IPS-NIHi11 (cell line): ENCODE results near the gene SLC29A2.

Experiments
- DNase-seq: peaks from one replicate; pipeline ENCODE4 v3.0.0; 2012; ENCODE audit warnings: mixed read lengths, low spot score

SLC29A2 gene

DNA sequence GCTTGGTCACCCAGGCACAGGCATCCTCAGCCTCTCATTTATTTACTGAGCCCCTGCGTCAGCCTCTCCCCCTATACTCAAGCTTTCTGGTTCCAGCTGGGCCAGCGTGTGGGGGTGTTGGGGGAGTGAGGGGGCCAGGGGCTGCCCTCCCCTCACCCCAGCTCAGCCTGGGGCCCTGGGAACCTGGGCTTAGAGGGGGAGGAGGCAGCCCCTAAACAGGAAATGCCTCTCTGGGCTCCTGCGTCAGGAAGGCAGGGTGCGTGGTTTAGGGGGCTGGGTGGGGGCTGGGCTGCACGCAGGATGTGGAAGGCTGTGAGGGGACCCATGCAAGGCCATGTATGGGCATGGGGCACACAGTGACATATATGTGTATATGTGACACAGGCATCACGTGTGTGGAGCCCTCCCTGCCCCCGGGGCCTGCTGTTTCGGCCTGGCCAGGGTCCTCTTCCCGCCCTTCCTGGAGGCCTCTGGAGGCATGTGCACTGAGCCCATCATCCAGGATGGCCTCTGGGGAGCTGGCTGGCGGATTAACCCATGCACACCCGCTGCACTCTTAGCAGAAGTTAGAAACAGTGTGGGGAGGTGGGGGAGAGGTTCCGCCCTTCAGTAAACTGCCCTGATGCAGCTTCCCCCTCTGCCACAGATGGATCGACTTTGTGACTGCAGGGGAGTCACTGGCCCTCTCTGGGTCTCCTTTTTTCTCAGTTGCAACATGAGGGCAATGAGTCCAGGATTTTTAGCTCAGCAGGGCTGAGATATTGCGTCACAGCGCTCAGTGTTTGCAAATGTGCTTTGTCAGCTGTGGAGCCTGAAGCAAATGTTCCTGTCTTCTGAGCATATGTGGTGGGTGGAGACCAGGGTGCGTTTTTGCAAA, 53.6 kb downstream of the SLC29A2 start:
- no peak for DNase-seq

DNA sequence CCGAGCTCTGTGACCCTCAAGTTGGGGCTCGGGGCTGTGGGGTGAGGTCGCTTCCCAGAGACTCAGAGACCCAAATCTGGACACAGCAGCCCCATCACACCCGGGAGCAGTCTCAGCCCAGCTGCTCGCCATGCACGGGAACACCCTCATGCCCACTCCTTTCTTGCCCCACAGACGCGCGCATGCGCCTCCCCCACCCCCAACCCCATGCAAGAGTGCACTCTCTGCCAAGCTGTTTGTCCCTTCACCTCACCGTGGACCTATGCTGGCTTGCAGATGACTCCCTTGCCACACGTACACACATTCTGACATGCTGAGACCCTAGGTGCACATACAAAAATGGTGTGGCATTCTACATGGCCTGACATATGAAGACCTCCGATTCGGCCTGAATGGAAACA, 54.2 kb downstream of the SLC29A2 start:
- DNase-seq, result no peak

DNA sequence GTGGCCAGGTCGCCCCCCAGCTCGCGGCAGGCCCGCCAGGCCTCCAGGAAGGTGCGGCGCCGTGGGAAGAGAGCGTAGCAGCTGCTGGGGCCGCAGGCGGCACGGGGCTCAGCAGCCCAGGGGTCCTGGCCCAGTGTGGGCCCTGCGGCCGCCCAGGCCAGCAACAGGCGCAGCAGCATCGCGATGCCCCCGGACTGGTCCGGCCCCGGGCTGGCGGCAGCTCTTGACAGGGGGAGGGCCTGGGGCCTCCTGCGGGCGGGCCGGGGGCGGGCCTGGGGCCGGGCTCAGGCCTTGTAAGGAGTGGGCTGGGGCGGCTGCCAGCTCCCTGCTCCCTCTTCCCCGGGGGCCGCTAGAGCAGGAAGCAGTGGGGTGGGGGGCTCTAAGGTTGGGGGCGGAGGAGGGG, 54.7 kb downstream of the SLC29A2 start, which contains the start of gene CD248:
Gene CD248, minus strand, starts transcription at position 196 of the 403 bp plus-strand sequence. Its CDS starts 17 bp downstream, at position 179.
- DNase-seq, result peak; percentile 70

DNA sequence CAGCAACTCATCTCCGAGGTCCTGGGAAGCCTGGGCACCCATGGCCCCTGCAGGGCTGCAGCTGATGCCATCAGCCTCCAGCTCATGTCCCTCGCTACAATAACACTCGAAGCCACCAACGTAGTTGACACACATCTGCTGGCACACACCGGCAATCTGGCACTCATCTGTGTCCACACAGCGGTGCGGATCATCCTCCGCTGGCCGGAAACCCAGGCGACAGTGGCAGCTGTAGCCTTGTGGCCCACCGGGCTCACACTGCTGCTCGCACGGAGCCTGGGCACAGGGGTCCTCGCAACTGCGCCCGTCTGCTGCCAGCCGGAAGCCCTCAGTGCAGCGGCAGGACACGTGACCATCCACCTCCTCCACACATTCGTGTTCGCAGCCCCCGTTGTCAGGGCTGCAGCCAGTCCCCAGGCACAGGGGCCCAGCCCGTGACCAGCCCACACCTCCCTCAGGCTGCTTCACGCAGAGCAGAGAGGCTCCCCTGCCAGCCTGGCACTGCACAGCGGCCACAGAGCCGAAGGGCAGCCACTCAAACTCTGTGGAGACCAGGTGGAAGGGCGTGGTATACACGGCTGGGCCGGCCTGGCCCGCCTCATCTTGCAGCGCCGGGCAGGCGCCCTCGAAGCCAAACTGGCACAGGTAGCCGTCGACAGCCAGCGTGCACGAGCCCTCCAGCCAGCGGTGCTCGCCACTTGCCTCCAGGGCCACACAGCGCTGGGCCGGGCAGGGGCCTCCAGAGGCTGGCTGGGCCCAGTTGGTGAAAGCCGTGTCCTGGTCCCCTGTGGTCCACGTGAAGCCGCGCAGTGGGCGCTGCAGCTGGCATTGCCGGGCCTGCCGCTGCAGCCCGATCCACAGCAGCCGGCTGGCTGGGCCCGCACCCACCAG, 55.4 kb downstream of the SLC29A2 start:
- DNase-seq, result no peak

DNA sequence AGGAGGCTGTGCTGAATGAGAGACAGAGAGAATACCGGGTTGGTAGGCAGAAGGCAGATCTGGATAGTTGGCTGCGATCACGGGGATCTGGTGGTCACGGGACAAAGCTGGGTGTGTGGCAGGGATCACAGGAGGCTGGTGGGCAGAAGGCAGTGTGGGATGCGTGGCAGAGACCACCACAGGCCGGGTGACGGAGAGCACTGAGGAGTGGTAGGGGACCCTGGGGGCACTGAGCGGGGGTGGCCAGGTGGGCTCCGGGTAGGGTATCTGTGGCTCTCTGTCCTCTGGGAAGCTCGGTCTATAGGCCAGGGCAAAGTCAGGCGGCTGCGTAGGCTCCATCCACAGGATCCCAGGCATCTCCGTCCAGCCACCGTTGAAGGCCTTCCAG, 56.1 kb downstream of the SLC29A2 start:
- no peak for DNase-seq

DNA sequence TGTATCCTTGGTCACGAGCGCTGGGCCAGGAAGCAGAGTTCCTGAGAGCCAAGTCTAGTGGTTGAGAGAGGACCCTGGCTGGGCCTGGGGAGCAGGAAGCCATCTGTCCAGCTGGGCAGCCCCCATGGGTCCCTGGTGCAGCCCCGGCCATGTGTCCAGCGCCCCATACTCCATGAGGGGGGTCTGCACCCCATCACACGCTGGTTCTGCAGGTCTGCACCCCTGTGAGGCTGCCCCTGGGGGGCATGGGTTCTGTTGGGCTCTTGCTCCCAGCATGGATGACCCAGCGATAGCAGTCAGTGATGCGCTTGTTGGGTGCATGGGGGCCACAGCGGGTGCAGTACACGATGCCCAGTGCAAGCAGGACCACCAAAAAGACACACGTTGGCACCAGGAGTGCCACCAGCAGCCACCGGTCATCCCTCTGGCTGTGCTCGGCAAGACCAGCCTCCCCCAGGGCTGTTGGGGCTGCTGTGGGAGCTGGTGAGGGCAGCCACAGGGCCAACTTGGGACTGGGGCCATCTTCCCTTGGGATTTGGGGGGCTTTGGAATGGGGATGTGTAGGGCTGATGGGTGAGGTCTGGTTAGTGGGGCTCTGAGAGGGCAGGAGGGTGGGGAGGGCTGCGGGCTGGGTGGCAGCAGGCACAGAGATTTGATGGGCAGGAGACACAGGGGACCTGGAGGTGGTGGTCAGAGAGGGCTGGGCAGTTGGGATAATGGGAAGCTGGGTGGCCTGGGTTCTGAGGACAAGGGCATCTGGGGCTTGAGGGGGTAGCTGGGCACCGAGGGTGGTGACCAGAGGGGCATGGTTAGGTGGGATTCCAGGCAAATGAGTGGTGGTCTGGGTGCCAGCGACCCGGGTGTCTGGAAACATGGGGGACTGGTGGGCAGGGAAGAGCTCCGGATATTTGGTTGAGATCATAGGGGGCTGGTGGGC, 56.7 kb downstream of the SLC29A2 start:
- DNase-seq, result no peak

DNA sequence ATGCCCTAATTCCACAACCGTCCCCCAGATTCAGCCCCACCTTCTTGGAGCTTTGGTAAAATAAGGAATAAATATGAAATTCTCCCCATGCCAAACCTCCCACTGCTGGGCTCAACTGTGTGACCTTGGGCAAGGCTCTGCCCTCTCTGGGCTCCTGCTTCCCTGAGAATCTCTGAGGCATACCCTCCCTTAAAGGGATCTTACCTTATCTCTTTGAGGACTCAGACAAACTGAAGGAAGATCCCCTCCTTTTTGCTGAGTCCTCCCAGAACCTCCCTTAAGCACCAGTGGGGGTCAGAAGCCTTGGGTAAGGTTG, 57.4 kb downstream of the SLC29A2 start:
- DNase-seq, result no peak

DNA sequence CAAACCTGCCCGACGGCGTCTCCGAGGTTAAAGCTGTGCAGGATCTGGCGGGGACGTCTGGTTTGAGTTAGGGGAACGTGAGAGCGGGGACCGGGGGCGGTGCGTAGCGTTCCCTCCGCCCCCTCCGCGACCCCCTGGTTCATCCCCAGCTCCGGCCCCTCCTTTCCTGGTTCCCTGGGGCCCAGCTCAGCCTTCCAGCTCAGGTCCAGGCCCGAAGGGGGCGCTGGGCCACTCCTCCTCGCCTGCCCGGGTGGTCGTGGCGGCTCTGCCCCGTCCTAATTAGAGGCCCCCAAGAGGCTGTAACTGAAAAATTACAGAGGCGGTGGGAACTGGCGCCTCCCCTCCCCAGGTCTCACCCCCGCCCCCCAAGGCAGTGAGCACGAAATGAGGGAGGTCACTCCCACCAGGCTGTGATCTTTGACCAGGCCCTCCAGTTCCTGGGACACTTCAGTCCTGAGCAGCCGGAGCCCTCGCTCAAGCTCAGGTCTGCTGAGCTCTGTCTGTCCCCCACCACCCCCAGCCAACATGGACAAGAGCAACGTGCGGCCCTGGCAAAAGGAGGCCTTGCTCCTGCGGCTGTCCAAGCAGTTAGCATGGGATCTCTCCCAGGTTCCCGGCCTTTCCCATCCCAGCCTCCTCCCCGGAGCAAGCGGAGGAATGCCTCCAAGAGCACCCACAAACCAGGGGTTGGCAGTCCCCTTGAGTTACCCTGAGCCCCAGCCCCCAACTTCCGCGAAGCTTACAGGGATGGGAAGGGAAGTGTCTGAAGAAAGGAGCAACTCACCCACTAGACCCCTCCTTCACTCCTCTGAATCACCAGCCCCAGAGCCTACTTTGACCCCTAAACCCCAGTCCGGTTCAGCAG, 58.0 kb downstream of the SLC29A2 start:
- peak; percentile 56 for DNase-seq

DNA sequence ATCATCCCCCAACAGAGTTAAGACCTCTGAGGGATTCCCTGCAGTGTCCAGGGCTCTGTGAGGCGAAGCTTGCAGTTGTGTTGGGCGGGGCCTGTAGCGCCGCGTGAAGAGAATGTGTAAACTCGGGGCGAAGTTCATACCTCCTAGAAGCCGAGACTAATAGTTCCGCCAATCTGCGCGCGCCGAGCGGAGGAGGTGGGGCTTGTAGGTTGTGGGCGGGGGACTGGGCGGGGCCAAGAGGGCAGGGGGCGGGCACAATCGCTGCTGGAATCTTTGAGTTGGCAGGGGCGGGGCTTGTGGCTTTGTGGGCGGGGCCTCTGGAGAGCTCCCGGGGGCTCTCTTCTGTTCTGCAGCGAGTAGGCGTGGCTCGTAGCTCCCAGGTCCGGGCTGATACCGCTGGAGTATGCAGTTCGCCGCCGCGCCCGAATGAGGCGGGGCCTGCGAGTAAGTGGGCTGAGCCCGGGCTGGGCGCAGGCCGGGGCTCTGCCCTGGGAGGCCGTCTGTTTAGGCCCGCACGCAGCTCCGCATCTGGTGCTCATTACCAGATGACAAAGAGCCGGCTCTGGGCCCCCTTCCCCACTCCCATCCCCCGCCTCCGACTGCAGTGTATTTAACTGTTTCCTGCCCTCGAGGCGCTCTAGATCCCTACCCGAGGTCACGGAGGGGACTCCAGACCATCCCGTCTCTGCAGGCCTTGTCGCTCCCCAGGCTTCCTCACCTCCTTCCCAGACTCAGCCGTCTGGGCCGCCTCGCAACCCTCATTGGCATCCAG, 58.8 kb downstream of the SLC29A2 start:
- DNase-seq, result peak; percentile 93
